Activated T-cell treated with anti-CD3 and anti-CD28 coated beads, Interleukin-2, amount 50 U/mL, for 72 hours (primary cell): Measurements from ENCODE around the gene DIP2C. TPM values are rescaled to one million over a fixed set of nuclear protein-coding genes. Genes with fewer than 3 reads are reported as not detected.
"Not testable (repeated sequence)": the region's sequence is repeated elsewhere in the genome, so short reads cannot be mapped to it uniquely, and the experiment has no call there.

ENCODE experiments used
- ATAC-seq, 2 donors: fragments of 150-1000 bp; cut with Tn5 transposase; replicated peaks in 1 of 2; 2 replicates each; pipeline ENCODE4 v1.10.0; 2021; ENCODE audit warnings: moderate library complexity in 2 of 2, mild to moderate bottlenecking in 1 of 2
- DNase-seq, 2 donors: peaks; one replicate each; pipeline ENCODE4 v3.0.0; 2021 to 2022; ENCODE audit warnings: mixed read lengths in 1 of 2
- H3K27ac Mint-ChIP-seq: one replicate; pipeline ENCODE4 v1.8.0; 2022; ENCODE audit warnings: mild to moderate bottlenecking, moderate library complexity, mixed read lengths
- H3K27me3 Mint-ChIP-seq: one replicate; pipeline ENCODE4 v1.8.0; 2022; ENCODE audit warnings: low read depth, mixed read lengths
- H3K36me3 Mint-ChIP-seq, 2 donors: one replicate each; pipeline ENCODE4 v1.8.0; 2022; ENCODE audit warnings: mixed read lengths in 2 of 2, mild to moderate bottlenecking in 1 of 2; ENCODE audit not compliant: insufficient read depth in 2 of 2
- H3K4me1 Mint-ChIP-seq: one replicate; pipeline ENCODE4 v1.8.0; 2022; ENCODE audit warnings: low read depth, mixed read lengths
- H3K4me3 Mint-ChIP-seq, 2 donors: one replicate each; pipeline ENCODE4 v1.8.0; 2022; ENCODE audit warnings: mild to moderate bottlenecking in 2 of 2, mixed read lengths in 2 of 2, moderate library complexity in 2 of 2
- H3K9me3 Mint-ChIP-seq, 2 donors: one replicate each; pipeline ENCODE4 v1.8.0; 2022; ENCODE audit warnings: mixed read lengths in 2 of 2
- total RNA-seq, 2 donors: library from RNA; stranded (reverse); gene quantifications; one replicate each; pipeline ENCODE4 v1.2.3, GENCODE V29; 2022

DIP2C gene
- total RNA-seq, 2 donors from 2014 or later, result 0.70 to 1.6 TPM

DNA sequence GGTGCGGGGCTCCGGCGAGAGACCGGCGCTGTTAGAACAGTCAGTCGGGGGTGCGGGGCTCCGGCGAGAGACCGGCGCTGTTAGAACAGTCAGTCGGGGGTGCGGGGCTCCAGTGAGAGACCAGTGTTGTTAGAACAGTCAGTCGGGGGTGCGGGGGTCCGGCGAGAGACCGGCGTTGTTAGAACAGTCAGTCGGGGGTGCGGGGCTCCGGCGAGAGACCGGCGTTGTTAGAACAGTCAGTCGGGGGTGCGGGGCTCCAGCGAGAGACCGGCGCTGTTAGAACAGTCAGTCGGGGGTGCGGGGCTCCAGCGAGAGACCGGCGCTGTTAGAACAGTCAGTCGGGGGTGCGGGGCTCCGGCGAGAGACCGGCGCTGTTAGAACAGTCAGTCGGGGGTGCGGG, 366.4 kb downstream of the DIP2C start:
- H3K4me3 Mint-ChIP-seq, H3K27ac Mint-ChIP-seq, H3K36me3 Mint-ChIP-seq: not testable (repeated sequence)

GRCh38 chr10:320771-321170, 368.7 kb downstream of the DIP2C start:
- ATAC-seq (no peak), DNase-seq (no peak)
- H3K27me3 Mint-ChIP-seq, result no peaks in the 10 kb centered on the region
- no peak overlapping the region for H3K4me3 Mint-ChIP-seq
- H3K9me3 Mint-ChIP-seq, result no peaks in the 10 kb centered on the region
- H3K36me3 Mint-ChIP-seq, result peaks cover 0 to 3% of the 10 kb centered on the region in 2 donors
- H3K4me1 Mint-ChIP-seq, result peaks cover 17% of the 10 kb centered on the region
- no peak overlapping the region for H3K27ac Mint-ChIP-seq

More for the DNA sequence above, 366.4 kb downstream of the DIP2C start:
- not testable (repeated sequence) for DNase-seq, H3K9me3 Mint-ChIP-seq, H3K27me3 Mint-ChIP-seq, ATAC-seq
- H3K4me1 Mint-ChIP-seq, result peaks cover 11% of the 10 kb centered on the region

DNA sequence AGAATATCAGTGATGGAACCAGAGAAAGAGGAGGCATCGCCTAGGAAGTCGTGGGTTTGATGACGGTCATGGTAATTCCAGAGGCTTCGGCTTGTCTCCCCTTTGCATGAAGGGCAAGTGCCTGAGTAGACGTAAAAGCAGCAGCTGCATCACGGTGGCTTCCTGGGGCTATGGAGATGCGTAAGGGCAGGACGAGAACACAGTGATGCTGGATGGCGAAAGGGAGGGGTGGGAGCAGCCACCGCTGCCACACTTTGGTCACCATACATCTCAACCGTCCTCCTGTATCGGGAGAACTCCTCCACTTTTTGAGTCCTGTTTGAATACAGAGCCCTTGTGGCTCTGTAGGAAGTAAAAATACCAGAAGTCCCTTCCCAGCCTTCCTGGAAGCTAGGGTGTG, 371.5 kb downstream of the DIP2C start:
- Mint-ChIP-seq H3K36me3 (peaks cover 0 to 3% of the 10 kb centered on the region in 2 donors), H3K27ac (no peak overlapping the region), H3K27me3 (no peaks in the 10 kb centered on the region), H3K4me1 (peaks cover 18% of the 10 kb centered on the region), H3K4me3 (no peak overlapping the region), H3K9me3 (no peaks in the 10 kb centered on the region)
- DNase-seq, result no peak
- no peak for ATAC-seq

GRCh38 chr10:317271-317769, 372.1 kb downstream of the DIP2C start:
- Mint-ChIP-seq H3K4me3 (peak overlapping the region in 1 of 2 donors; percentile 63), H3K36me3 (peaks cover 0 to 3% of the 10 kb centered on the region in 2 donors), H3K9me3 (no peaks in the 10 kb centered on the region), H3K27me3 (no peaks in the 10 kb centered on the region), H3K4me1 (peaks cover 18% of the 10 kb centered on the region), H3K27ac (peak overlapping the region; percentile 75)
- peak; percentile 29 to 56 for DNase-seq
- peak; percentile 91 to 99 for ATAC-seq

DNA sequence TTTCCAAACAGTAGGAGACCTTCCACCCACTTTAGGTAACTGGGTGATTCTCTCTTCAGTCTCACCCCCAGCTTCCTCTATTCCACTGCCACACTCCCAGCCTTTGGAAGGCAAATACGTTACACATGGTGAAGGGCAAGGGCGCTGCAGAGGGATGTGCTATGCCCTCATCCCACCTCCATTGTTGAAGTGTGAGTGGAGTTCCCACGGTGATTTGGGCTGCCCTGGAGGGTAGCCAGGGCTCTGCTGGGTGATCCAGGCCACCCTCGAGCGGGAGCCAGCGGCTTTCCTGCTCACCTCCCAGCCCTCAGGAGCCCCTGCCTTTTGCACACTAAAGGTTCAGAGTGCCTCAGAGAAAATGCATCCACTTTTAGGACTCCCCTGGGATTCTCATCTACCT, 373.1 kb downstream of the DIP2C start:
- Mint-ChIP-seq H3K9me3 (no peaks in the 10 kb centered on the region), H3K4me1 (peaks cover 18% of the 10 kb centered on the region), H3K27ac (no peak overlapping the region)

DNA sequence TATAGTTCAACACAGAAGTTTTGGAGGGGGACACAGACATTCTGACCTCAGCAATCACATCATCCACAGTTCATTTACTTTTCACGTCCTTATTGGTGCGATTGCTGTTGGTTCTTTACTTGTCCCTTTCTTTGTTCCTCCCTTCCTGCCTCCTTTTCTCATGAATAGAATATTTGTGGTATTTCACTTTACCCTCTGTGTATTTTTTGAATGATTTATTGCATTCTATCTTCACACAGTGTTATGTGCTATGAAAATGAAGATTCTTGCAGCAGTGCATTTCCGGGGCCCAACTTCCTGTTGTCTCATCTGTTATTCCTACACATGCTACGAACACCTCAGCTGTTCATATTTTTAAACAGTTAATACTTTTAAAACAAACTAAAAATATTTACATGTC, 374.6 kb downstream of the DIP2C start:
- ATAC-seq (no peak), DNase-seq (no peak)
- no peaks in the 10 kb centered on the region for H3K9me3 Mint-ChIP-seq
- peak overlapping the region in 1 of 2 donors; percentile 47 for H3K4me3 Mint-ChIP-seq
- H3K27me3 Mint-ChIP-seq, result no peaks in the 10 kb centered on the region
- peaks cover 18% of the 10 kb centered on the region for H3K4me1 Mint-ChIP-seq
- no peaks in the 10 kb centered on the region for H3K36me3 Mint-ChIP-seq
- H3K27ac Mint-ChIP-seq, result peak overlapping the region; percentile 95

More for the DNA sequence above, 373.1 kb downstream of the DIP2C start:
- ATAC-seq (no peak), DNase-seq (no peak)
- H3K4me3 Mint-ChIP-seq, result no peak overlapping the region
- no peaks in the 10 kb centered on the region for H3K27me3 Mint-ChIP-seq
- peaks cover 0 to 3% of the 10 kb centered on the region in 2 donors for H3K36me3 Mint-ChIP-seq

DNA sequence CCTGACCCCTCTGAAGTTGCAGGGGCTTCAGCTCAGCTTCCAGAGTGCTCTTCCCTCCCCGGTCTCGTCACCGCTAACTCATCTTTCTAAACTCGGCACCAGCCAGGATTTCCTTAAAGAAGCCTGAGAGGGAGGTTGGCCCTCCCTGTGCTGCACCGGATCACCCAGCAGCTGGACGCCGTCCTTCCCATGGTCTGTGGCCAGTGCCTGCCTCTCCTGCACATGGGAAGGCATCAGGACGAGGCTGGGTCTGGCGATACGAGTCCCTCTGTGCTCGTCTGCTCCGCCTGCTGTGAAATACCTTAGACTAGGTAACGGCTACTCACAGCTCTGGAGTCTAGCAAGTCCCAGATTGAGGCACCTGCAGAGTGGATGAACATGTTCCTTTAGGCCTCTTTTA, 375.1 kb downstream of the DIP2C start:
- Mint-ChIP-seq H3K4me1 (peaks cover 18% of the 10 kb centered on the region), H3K36me3 (no peaks in the 10 kb centered on the region), H3K27me3 (no peaks in the 10 kb centered on the region), H3K4me3 (no peak overlapping the region), H3K9me3 (no peaks in the 10 kb centered on the region), H3K27ac (peak overlapping the region; percentile 95)
- DNase-seq (no peak), ATAC-seq (no peak)

GRCh38 chr10:311901-312665, 377.4 kb downstream of the DIP2C start:
- no peak overlapping the region for H3K27ac Mint-ChIP-seq
- H3K4me1 Mint-ChIP-seq, result peaks cover 16% of the 10 kb centered on the region
- ATAC-seq, result no peak
- no peaks in the 10 kb centered on the region for H3K36me3 Mint-ChIP-seq
- DNase-seq, result no peak
- no peaks in the 10 kb centered on the region for H3K9me3 Mint-ChIP-seq
- no peak overlapping the region for H3K4me3 Mint-ChIP-seq
- H3K27me3 Mint-ChIP-seq, result no peaks in the 10 kb centered on the region

GRCh38 chr10:310976-311639, 378.4 kb downstream of the DIP2C start:
- no peak overlapping the region for H3K4me3 Mint-ChIP-seq
- no peaks in the 10 kb centered on the region for H3K27me3 Mint-ChIP-seq
- peaks cover 13% of the 10 kb centered on the region for H3K4me1 Mint-ChIP-seq
- DNase-seq (no peak), ATAC-seq (no peak)
- no peaks in the 10 kb centered on the region for H3K9me3 Mint-ChIP-seq
- H3K36me3 Mint-ChIP-seq, result no peaks in the 10 kb centered on the region
- H3K27ac Mint-ChIP-seq, result no peak overlapping the region

GRCh38 chr10:310371-310770, 379.1 kb downstream of the DIP2C start:
- peaks cover 11% of the 10 kb centered on the region for H3K4me1 Mint-ChIP-seq
- H3K27ac Mint-ChIP-seq, result no peak overlapping the region
- no peaks in the 10 kb centered on the region for H3K9me3 Mint-ChIP-seq
- H3K27me3 Mint-ChIP-seq, result no peaks in the 10 kb centered on the region
- no peak overlapping the region for H3K4me3 Mint-ChIP-seq
- DNase-seq (no peak), ATAC-seq (no peak)
- H3K36me3 Mint-ChIP-seq, result no peaks in the 10 kb centered on the region

DNA sequence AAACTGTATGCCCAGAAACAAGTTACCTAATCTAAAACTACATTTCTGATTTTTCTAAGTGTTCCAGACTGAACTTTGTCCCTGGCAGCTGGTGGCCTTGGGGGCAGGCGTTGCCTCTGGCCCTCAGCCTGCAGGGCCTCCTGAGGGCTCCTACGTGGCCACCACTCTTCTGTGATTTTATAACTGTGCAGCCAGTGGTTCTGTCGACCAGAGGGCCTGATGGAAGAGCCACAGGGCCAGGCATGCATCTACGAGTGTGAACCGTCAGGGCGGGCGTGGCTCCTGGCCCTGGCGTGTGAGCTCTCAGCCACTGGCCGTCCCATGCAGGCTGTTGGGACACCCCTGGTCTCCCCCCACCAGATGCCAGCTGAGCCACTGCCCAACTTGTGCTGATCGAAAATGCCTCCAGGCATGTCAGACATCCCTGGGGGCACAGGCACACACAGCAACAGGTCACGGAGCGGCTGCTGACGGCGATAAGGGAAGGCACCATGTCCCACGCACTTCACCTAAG, 380.8 kb downstream of the DIP2C start:
- Mint-ChIP-seq H3K9me3 (no peaks in the 10 kb centered on the region), H3K4me3 (no peak overlapping the region), H3K27ac (no peak overlapping the region), H3K4me1 (no peaks in the 10 kb centered on the region), H3K27me3 (no peaks in the 10 kb centered on the region), H3K36me3 (no peaks in the 10 kb centered on the region)
- no peak for ATAC-seq
- no peak for DNase-seq

DNA sequence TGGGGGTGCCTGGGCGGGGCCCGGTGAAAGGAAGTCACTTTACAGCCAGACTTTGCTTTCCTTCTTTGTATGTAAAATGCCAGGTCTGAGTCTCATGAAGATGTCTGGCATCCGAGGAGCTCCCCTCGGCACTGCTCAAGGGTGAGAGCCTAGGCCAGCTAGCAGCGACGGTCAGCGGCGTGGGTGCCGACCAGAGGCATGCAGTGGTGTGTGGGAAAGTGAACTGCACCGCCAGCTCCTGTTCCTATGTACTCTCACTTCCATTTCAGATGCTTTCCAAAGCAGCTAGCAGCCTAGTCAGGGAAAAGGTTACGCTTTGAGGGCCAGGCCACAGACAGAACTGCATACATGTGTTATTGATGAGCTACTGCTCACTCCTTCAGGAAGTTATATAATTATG, 381.4 kb downstream of the DIP2C start:
- Mint-ChIP-seq H3K27ac (no peak overlapping the region), H3K4me3 (no peak overlapping the region), H3K27me3 (no peaks in the 10 kb centered on the region), H3K36me3 (no peaks in the 10 kb centered on the region), H3K4me1 (no peaks in the 10 kb centered on the region), H3K9me3 (no peaks in the 10 kb centered on the region)
- ATAC-seq (no peak), DNase-seq (no peak)

DNA sequence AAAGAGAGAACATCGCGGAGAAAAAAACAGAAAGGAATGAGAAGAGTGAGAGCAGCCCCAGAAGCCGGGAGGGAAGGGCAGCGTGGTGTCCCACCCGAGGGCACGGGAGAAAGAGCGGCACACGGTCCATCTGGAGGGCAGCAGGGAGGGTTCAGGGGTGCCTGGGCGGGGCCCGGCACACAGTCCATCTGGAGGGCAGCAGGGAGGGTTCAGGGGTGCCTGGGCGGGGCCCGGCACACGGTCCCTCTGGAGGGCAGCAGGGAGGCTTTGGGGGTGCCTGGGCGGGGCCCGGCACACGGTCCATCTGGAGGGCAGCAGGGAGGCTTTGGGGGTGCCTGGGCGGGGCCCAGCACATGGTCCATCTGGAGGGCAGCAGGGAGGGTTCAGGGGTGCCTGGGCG, 381.8 kb downstream of the DIP2C start:
- ATAC-seq (no peak), DNase-seq (no peak)
- Mint-ChIP-seq H3K36me3 (no peaks in the 10 kb centered on the region), H3K9me3 (no peaks in the 10 kb centered on the region), H3K4me3 (no peak overlapping the region), H3K4me1 (no peaks in the 10 kb centered on the region), H3K27me3 (no peaks in the 10 kb centered on the region), H3K27ac (no peak overlapping the region)
